Kidney epithelial cell (primary cell): ENCODE measurements around the gene DTHD1. TPM values are rescaled to one million over a fixed set of nuclear protein-coding genes. Genes with fewer than 3 reads are reported as not detected.

Source experiments
- DNase-seq: peaks from one replicate; pipeline ENCODE4 v3.0.0-alpha.2; 2010; ENCODE audit warnings: low read depth
- H3K27me3 ChIP-seq: 2 replicates; pipeline ENCODE4 v1.6.0; 2011; ENCODE audit warnings: low read length; ENCODE audit not compliant: control insufficient read depth, insufficient read depth
- H3K36me3 ChIP-seq: 2 replicates; pipeline ENCODE4 v1.5.1; 2011; ENCODE audit warnings: low read length; ENCODE audit not compliant: control insufficient read depth, insufficient read depth
- H3K4me3 ChIP-seq: 2 replicates; pipeline ENCODE4 v1.5.1; 2011; ENCODE audit warnings: low read depth, mild to moderate bottlenecking, control low read depth, low read length
- total RNA-seq: library from RNA; depleted of rRNA; stranded (reverse); fragments of >200 nt; gene quantifications from 2 replicates; pipeline ENCODE4 v1.2.3, GENCODE V29; 2015
- TF ChIP-seq, protein P1 (sequence below): IDR thresholded peaks from 2 replicates; pipeline ENCODE4 v1.5.1; 2011; ENCODE audit warnings: mild to moderate bottlenecking, moderate library complexity, low read length, control low read depth, inconsistent platforms; ENCODE audit not compliant: insufficient read depth, poor library complexity, severe bottlenecking

DTHD1 gene
- total RNA-seq, 1 donor from 2014 or later: not detected

DNA sequence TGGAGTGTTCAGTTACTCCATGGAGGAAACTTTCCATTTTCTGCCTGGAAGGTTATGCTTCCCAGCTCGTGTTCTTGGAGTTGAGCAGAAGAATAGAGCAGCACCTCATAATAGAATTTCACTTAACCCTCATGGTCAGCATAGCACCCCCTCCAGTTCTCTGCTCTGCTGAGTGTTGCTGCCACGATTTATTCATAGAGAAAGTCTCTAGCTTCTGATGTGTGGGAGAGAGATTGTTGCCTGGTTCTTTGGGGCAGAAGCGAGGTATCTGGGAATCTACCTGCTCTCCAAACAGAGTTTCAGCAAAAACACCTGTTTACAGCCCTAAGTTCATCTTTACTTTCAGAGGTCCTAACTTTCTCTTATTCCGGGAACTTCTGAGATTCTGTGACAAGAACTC lies 3.9 kb upstream of the DTHD1 start:
- Histone ChIP-seq H3K4me3 (no peak overlapping the region), H3K36me3 (no peaks in the 10 kb centered on the region), H3K27me3 (no peaks in the 10 kb centered on the region)
- DNase-seq: no peak
- TF ChIP-seq, protein P1, sequence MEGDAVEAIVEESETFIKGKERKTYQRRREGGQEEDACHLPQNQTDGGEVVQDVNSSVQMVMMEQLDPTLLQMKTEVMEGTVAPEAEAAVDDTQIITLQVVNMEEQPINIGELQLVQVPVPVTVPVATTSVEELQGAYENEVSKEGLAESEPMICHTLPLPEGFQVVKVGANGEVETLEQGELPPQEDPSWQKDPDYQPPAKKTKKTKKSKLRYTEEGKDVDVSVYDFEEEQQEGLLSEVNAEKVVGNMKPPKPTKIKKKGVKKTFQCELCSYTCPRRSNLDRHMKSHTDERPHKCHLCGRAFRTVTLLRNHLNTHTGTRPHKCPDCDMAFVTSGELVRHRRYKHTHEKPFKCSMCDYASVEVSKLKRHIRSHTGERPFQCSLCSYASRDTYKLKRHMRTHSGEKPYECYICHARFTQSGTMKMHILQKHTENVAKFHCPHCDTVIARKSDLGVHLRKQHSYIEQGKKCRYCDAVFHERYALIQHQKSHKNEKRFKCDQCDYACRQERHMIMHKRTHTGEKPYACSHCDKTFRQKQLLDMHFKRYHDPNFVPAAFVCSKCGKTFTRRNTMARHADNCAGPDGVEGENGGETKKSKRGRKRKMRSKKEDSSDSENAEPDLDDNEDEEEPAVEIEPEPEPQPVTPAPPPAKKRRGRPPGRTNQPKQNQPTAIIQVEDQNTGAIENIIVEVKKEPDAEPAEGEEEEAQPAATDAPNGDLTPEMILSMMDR: no peak

DNA sequence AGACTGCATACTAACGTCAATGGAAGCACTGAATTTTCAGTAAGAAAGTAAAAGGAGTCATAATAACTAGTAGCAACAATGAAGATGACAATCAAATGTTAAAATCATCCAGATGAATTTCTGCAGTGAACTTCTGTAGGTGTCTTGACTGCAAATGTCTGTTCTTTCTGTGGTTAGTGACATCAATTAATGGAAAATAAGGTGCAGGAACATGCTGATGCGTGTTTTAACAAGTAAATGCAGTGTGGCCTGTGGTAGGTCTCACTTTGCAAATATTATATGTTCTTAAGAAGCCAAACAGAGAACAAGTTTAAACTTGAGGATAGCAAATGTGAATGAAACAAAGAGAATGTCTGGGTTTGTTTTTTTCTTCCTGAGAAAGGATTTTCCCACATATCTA lies 2.6 kb upstream of the DTHD1 start:
- H3K36me3 ChIP-seq: no peaks in the 10 kb centered on the region
- H3K4me3 ChIP-seq: no peak overlapping the region

DNA sequence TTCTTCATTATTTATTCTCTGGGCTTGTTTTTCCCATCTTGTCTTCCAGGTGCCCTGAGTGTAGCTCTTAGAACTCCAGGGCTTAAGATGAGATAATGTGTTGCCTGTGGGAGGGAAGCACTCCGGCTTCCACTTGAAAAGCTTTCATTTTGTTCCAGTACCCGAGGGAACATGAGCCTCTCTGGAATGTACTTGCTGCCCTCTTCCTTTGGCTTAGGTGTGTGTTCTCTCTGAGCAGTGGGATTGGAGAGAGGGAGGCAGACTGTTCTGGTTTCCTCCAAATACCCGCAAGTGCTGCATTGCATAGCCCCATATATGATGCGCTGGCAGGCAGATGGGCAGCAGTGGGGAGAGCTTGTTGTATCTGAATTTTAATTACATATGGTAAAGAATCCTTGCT lies 861 bp upstream of the DTHD1 start:
- no peak for DNase-seq
- no peak overlapping the region for H3K4me3 ChIP-seq

More for the DNA sequence above, 2.6 kb upstream of the DTHD1 start:
- TF ChIP-seq, protein P1: no peak
- no peak for DNase-seq
- H3K27me3 ChIP-seq: no peaks in the 10 kb centered on the region

DNA sequence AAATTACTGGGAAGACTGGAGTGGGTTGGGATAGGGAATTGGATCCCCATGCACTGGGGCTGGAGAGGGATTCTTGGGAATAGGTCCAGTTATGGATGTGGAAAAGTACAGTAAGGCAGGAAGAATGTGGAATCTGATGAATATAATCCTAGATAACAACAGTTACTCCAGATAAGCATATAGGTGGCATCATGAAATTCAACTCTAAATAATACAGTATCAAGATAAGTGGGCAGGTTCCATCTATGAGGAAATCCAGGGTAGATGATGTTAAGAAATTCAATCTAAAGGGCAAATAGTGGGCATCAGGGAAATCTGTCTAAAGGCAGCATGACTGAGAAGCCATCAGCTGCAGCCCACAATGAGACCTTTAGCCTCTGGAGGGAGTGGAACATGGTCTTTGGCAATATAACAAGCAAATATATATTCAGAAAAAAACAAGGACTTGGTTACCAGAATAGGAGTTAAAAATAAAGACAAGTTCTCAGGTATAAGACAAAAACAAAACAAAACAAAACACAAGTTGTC lies 1.2 kb downstream of the DTHD1 start:
- TF ChIP-seq, protein P1: no peak

More for the DNA sequence above, 861 bp upstream of the DTHD1 start:
- no peaks in the 10 kb centered on the region for H3K27me3 ChIP-seq
- H3K36me3 ChIP-seq: no peaks in the 10 kb centered on the region
- TF ChIP-seq, protein P1: no peak

DNA sequence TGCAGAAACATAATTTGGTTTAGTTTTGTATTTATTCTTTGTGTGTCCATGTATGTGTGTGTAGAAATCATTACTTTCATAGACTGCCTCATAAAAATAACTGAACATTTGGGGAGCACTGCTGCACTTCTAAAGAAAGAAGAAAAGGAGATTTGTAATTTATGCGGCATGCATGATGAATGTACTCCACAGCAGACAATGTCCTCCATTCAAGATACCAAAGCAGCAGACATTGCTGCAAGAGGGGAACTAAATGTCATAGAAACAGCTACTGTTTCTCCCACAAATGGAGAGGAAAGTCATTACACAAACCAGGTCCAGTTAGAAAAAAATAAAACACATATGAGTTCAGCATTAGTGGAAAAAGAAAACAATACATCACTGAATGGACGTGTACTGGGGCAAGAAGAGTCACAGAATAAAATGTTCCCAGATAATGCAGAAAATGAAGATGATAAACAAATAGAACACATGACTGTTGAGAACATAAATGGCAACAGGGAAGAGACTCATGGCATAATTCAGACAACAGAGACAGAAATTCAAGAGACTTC lies 2.6 kb downstream of the DTHD1 start:
- DNase-seq: no peak
- H3K36me3 ChIP-seq: no peaks in the 10 kb centered on the region
- TF ChIP-seq, protein P1: no peak

More for the DNA sequence above, 1.2 kb downstream of the DTHD1 start:
- no peak overlapping the region for H3K4me3 ChIP-seq
- H3K36me3 ChIP-seq: no peaks in the 10 kb centered on the region
- H3K27me3 ChIP-seq: no peaks in the 10 kb centered on the region
- DNase-seq: no peak

More for the DNA sequence above, 2.6 kb downstream of the DTHD1 start:
- Histone ChIP-seq H3K27me3 (no peaks in the 10 kb centered on the region), H3K4me3 (no peak overlapping the region)
